ELF-1 (cell line): ENCODE measurements around the gene NUBP2.

Experiments used
- DNase-seq: peaks from one replicate; pipeline ENCODE4 v3.0.0-alpha.2; 2016; ENCODE audit warnings: low read depth, low spot score

Gene NUBP2

GRCh38 chr16:1800701-1801100 is 17.9 kb downstream of the NUBP2 start:
- no peak for DNase-seq

DNA sequence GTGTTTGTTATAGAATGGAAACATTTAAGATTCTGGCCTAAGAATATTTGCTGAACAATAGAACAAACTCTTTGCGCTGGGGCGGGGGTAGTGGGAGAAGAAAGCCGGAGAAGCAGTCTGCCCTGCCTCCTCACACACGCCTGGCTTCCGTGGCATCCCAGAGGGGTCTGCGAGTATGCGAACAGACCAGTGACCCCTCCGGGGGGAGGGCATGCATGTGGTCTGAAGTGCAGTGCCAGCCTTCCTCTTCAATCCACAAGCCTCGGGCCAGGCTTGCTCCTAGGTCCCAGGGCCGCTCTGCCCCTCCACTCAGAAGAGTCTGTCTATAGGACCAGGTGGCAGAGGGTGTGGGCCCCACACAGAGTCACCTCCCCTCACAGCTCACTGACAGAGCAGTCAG is 24.9 kb downstream of the NUBP2 start:
- no peak for DNase-seq

DNA sequence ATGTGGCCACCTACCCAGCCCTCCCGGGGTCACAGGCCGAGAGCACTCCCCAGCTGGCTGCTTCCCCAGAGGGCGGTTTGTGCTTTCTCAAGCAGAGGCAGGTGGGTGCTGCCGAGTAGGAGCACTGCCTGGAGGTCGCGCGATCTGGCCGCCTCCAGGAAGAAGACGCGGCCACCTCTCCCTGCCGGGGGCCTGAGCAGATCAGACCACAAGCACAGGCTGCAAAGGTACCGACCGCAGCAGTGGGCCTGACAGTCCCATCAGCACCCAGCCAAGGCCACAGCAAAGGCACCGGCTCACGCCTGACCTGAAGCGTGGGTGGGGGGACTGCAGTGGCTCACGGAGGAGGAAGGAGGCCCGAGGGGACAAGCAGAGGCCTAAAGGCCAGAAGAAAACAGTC is 25.9 kb downstream of the NUBP2 start:
- DNase-seq, result no peak

DNA sequence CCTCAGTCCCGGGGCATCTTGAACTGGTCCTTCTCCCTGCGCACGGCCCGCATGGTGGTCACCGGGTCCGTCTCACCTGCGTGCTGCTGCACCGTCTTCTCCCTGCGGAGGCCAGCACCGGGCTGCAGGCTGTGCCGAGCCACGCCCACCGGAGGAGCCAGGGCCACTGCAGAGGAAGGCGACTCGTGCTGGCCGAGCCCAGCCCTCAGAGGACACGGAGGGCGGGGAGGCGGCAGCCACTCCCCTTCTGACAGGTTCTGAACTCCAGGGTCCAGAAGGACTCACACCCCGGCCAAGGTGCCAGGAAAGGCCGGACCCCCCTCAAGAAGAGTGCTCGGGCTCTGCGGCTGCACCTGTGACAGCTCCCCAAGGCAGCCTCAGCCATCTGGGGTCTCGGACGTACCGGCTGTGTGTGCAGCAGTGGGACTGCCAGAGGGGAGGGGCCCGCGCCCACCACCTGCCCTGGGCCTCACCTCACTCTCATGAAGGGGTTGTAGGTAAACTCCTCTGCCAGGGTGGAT is 26.6 kb downstream of the NUBP2 start:
- peak; percentile 55 for DNase-seq

GRCh38 chr16:1810106-1810505 is 27.3 kb downstream of the NUBP2 start:
- DNase-seq, result no peak

DNA sequence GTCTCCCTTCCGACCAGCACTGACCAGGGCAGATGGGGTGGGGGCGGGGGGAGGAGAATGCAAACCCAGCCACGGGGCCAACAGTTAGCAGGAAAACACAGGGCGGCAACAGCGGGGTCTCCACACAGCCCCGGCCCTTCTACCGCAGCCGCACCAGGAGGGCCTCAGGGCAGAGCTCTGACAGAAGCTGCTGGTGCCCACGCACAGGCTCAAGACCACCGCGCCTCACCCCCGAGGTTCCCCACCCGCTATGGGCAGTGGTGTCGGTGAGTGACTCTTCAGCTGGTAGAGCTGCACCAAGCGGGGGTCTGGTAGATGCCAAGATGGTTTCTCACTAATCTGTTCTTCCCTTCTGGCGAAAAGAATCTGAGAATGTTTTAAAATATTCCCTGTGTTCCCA is 27.8 kb downstream of the NUBP2 start:
- no peak for DNase-seq

DNA sequence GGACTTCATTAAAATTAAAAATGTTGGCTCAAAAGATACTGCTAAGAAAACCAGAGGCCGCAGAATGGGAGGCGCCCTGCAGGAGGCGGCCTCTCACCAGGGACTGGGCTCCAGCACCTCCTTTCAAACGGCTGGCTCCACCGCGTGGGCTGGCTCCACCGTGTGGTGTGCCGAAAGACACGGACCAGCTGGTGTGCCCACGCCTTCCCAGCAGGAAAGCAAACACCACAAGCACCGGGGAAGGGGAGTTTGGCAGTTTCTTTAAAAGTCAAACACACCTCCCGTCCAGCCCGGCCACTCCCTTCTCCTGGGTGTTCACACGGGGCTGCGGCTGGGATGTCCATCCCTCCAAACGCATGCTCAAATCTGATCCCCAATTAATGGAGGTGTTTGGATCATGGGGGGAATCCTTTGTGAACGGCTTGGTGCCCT is 30.0 kb downstream of the NUBP2 start:
- peak; percentile 53 for DNase-seq

DNA sequence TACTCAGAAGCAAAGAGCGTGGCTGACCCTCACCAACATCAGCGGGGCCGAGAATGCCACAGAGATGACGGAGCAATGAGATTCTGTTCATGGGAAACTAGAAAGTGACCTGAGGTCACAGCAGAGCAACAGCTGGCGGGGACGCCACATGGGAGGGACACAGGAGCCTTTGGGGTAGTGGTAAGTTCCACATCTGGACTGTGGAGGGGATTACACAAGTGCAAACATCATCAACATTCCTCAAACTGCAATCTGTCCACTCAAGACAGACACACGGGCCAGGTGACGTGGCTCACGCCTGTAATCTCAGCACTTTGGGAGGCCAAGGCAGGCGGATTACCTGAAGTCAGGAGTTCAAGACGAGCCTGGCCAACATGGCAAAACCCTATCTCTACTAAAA is 32.7 kb downstream of the NUBP2 start:
- no peak for DNase-seq

DNA sequence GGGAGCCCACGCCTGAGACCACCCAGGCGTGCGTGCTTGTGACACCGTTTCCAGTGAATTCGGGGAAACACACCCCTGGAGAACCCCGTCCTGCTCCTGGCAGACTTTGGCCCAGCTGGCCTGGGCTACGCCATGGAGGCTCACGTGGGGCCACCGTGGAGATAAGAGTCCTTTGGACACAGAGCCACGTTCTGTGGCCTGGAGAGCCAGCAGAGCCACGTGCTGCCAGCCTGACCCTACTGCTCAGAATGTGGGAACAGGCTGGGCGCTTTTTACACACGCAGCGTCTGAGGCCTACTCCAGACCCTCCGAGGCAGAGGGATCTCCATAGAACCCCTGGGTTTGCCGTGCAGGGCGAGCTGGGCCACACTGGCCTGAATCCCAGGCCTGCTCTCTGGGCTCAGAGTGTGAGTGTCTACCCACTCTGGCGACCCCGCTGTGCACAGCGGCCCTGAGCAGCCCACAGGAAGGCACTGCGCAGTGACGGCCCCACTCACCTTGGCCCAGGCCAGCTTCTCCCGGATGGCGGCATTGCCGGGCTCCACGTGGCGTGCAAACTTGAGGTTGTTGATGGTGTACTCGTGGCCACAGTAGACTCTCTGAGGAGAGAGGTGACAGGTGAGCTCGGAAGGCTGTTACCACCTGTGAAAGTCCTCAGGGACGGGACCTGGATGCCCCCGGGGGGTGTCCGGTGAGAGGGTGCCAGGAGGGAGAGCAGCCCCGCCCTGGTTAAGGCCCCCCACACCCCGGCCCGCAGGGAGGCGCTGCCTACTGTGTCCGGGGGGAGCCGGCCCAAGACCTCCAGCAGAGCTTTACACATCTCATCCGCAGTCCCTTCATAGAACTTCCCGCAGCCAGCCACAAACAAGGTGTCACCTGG is 33.9 kb downstream of the NUBP2 start:
- no peak for DNase-seq

GRCh38 chr16:1817276-1817589 is 34.5 kb downstream of the NUBP2 start:
- no peak for DNase-seq

GRCh38 chr16:1817716-1818115 is 35.0 kb downstream of the NUBP2 start:
- no peak for DNase-seq

GRCh38 chr16:1818204-1818872 is 35.6 kb downstream of the NUBP2 start:
- no peak for DNase-seq

DNA sequence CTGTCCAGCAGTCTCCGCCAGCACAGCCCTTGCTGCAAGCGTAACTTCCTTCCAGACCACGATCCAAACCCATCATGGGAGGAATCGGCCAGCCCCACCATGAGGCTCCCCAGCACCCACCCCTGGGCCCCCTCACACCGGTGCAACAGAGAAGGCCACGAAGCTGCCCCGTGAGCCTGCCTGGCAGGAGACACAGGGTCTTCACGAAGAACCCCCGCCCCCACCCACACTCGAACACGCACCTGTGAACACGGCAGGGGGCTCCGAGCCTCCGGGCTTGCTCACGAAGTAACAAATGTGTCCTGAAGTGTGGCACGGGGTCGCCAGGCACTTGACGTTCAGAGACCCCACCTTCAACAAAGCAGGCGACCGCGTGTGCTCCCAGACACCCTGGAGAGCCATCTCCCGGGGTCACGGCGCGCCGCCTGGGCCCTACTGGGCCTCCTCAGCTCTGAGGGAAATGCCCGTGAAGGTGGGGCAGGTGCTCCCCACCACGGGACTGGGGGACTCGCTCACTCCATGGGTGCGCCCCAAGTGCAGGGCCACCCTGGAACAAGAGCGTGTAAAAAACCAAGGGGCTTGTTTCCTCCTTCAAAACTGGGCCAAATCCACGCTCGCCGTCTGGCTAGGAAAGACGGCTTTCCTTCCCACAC is 36.2 kb downstream of the NUBP2 start:
- no peak for DNase-seq

GRCh38 chr16:1819611-1820010 is 36.9 kb downstream of the NUBP2 start:
- no peak for DNase-seq

- DNase-seq, result no peak
These were observed 37.6 kb downstream of the NUBP2 start for GRCh38 chr16:1820096-1820945.

GRCh38 chr16:1820946-1821290 is 38.2 kb downstream of the NUBP2 start:
- no peak for DNase-seq

GRCh38 chr16:1821861-1822611 is 39.3 kb downstream of the NUBP2 start:
- DNase-seq, result no peak

DNA sequence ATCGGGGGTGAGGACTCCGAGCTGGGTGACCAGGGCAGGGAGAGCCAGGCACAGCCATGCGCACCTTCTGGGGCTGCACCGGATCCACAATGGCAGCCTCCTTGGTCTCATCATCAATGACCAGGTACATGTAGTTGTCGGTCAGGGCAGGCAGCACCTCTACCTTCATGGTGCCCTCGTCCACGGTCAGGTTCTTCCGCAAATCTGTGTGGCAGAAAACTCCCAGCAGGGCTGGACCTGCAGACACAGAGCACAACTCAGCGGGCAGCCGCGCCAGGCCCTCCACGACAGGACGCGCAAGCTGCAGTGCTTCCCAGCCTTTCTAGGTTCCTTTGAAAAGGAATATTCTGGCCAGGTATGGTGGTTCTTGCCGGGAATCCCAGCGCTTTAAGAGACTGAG is 40.0 kb downstream of the NUBP2 start:
- DNase-seq, result no peak

DNA sequence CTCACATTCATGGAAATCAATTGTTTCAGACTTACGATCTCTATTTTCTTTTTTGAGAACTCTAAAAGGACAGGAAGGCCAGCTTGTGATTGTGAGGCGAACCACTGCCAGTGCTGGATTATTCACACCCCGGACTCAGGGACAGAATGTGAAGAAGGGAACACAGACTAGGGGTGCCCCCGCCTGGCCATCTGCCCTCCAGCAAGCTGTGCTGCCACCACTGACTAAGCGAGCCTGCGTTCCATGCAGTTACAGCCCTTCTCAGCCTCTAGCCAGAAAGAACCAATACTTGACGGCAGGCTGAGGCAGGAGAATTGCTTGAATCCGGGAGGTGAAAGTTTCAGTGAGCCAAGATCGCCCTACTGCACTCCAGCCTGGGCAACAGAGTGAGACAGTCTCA is 41.1 kb downstream of the NUBP2 start:
- DNase-seq, result peak; percentile 63

DNA sequence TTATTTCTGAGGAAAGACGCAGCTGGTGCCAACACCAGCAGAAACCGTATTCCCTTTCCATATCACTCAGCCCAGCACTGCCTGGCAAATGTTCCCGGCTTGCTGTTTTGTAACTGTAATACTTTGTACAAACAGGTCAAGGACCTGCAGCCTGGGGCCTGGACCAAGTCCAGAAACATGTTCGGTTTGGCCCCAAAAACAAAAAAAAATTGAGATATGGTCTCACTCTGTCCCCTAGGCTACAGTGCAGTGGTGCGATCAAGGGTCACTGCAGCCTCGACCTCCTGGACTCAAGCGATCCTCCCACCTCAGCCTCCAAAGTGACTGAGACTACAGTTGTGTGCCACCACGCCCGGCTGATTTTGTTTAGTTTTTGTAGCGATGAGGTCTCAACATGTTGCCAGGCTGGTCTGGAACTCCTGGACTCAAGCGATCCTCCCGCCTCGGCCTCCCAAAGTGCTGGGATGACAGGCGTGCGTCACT is 42.7 kb downstream of the NUBP2 start:
- DNase-seq, result no peak
